Uterus (tissue), 4 donors: Measurements from ENCODE around the gene SYNJ1. TPM values are rescaled to one million over a fixed set of nuclear protein-coding genes. Genes with fewer than 3 reads are reported as not detected.
"Not testable (repeated sequence)": the region's sequence is repeated elsewhere in the genome, so short reads cannot be mapped to it uniquely, and the experiment has no call there.

ENCODE experiments used
- DNase-seq, 2 donors: peaks; one replicate each; pipeline ENCODE4 v3.0.0-alpha.2; 2019 to 2020
- H3K27ac ChIP-seq, 2 donors: fragments of 200-600 bp; sonication (generic); 1 replicate in 1 of 2; 2 replicates in 1 of 2; pipeline ENCODE4 v1.5.1; 2016 to 2018
- H3K27me3 ChIP-seq, 2 donors: fragments of 200-600 bp; sonication (generic); one replicate each; pipeline ENCODE4 v1.5.1; 2018 to 2019; ENCODE audit warnings: control low read depth in 1 of 2
- H3K36me3 ChIP-seq, 2 donors: fragments of 200-600 bp; sonication (generic); one replicate each; pipeline ENCODE4 v1.5.1; 2019; ENCODE audit warnings: control low read depth in 1 of 2
- H3K4me1 ChIP-seq, 2 donors: fragments of 200-600 bp; sonication (generic); one replicate each; pipeline ENCODE4 v1.5.1; 2018 to 2019; ENCODE audit warnings: control low read depth in 1 of 2
- H3K4me3 ChIP-seq, 2 donors: fragments of 200-600 bp; sonication (generic); 1 replicate in 1 of 2; 2 replicates in 1 of 2; pipeline ENCODE4 v1.5.1; 2018 to 2019; ENCODE audit warnings: mild to moderate bottlenecking in 1 of 2
- H3K9me3 ChIP-seq, 2 donors: fragments of 200-600 bp; sonication (generic); one replicate each; pipeline ENCODE4 v1.5.1; 2019; ENCODE audit warnings: control low read depth in 1 of 2
- POLR2A ChIP-seq, 2 donors: fragments of 450-650 bp; IDR thresholded peaks; one replicate each; pipeline ENCODE4 v1.6.1; 2016; ENCODE audit warnings: antibody characterized with exemption in 2 of 2, mild to moderate bottlenecking in 1 of 2, moderate library complexity in 1 of 2
- intact Hi-C: fragments of 100-400 bp; cut with DNase I; formaldehyde crosslinking; loops from one replicate; pipeline ENCODE4 v1.15.1; 2023; ENCODE audit warnings: low total_unique reads
- total RNA-seq, 4 donors: library from RNA; depleted of rRNA in 3 of 4; stranded (reverse); fragments of >200 nt in 3 of 4; gene quantifications; one replicate each; pipeline versions ENCODE4 v1.1.0 to v1.2.4, GENCODE V29; 2014 to 2023
- TF ChIP-seq, protein P1 (sequence below), 4 experiments: fragments of 200-600 bp in 2 of 4; fragments of 450-650 bp in 2 of 4; sonication (generic) in 2 of 4; IDR thresholded peaks; one replicate each; pipeline ENCODE4 v1.5.1; 2016 to 2019; ENCODE audit warnings: antibody characterized with exemption in 4 of 4, mild to moderate bottlenecking in 2 of 4, moderate library complexity in 1 of 4
- donor health status: DM: yes; HTN: yes; CAD: no.

The SYNJ1 gene
- total RNA-seq, 4 donors from 2014 or later = 8.8 to 25.0 (median 15.7) TPM

DNA sequence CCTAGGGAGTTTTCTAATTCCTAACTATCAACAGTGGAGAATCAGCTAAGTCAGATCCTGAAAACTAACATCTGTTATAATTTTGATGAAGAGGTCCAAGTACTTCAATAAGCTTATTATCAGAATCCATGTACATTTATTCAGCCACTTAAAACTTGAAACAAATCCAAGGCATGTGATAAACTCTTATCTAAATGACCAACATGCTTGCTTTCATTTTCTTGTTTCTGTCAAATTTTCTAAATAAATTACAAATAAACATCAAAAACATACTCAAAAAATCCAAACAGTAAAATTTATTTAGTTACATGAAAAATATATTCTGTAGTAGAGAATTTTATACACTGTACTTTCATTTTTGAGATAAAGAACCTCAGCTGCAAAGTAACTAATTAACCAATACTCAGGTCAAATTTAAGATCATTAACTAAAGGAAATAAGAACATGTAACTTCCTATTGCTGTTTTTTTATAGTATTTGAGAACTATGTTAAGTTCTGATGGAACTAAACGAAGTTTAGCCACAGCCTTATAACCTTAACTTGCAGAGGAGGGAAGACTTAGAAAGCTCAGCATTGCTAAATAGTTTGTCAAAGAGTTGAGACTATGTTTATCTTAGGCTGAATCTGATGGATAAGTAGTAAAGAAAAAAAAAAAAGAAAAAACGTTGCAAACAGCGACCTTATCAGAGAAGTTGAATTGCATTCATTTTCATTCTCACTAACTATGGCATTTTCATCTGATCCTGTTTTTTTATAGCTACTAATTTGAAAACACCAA lies 44.9 kb downstream of the SYNJ1 start:
- no peak overlapping the region for H3K4me3 ChIP-seq
- H3K27ac ChIP-seq = no peak overlapping the region
- intact Hi-C loops = no loop called here
- H3K4me1 ChIP-seq = no peaks in the 10 kb centered on the region
- H3K36me3 ChIP-seq = no peaks in the 10 kb centered on the region
- no peak for TF ChIP-seq POLR2A (IDR thresholded peaks at IDR 0.05)
- TF ChIP-seq, protein P1, sequence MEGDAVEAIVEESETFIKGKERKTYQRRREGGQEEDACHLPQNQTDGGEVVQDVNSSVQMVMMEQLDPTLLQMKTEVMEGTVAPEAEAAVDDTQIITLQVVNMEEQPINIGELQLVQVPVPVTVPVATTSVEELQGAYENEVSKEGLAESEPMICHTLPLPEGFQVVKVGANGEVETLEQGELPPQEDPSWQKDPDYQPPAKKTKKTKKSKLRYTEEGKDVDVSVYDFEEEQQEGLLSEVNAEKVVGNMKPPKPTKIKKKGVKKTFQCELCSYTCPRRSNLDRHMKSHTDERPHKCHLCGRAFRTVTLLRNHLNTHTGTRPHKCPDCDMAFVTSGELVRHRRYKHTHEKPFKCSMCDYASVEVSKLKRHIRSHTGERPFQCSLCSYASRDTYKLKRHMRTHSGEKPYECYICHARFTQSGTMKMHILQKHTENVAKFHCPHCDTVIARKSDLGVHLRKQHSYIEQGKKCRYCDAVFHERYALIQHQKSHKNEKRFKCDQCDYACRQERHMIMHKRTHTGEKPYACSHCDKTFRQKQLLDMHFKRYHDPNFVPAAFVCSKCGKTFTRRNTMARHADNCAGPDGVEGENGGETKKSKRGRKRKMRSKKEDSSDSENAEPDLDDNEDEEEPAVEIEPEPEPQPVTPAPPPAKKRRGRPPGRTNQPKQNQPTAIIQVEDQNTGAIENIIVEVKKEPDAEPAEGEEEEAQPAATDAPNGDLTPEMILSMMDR (IDR thresholded peaks at IDR 0.05) = no peak
- no peaks in the 10 kb centered on the region for H3K9me3 ChIP-seq
- H3K27me3 ChIP-seq = no peaks in the 10 kb centered on the region
- no peak for DNase-seq

DNA sequence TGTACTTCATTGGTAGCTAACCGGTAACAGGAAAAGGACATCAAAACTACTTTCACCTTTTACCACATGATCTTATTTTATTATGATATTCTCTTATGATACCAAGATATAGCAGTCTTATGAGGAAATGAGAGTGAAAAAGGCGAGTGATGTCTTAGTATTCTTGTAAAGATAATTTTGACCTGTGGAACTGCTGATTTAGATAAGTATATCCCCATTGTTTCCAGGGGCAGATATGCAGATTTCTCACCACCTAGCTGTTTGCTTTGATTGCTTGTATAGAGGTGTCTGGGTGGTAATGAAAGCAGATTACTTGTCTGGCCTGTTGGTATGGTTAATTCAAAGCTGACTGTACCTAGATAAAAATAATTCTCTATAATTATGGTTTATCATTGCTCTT lies 53.1 kb downstream of the SYNJ1 start:
- Histone ChIP-seq H3K9me3 (no peaks in the 10 kb centered on the region), H3K27me3 (no peaks in the 10 kb centered on the region), H3K27ac (no peak overlapping the region), H3K4me3 (no peak overlapping the region), H3K36me3 (no peaks in the 10 kb centered on the region), H3K4me1 (no peaks in the 10 kb centered on the region)
- DNase-seq = no peak
- intact Hi-C loops = no loop called here
- no peak for TF ChIP-seq POLR2A (IDR thresholded peaks at IDR 0.05)
- TF ChIP-seq, protein P1 (IDR thresholded peaks at IDR 0.05) = no peak

DNA sequence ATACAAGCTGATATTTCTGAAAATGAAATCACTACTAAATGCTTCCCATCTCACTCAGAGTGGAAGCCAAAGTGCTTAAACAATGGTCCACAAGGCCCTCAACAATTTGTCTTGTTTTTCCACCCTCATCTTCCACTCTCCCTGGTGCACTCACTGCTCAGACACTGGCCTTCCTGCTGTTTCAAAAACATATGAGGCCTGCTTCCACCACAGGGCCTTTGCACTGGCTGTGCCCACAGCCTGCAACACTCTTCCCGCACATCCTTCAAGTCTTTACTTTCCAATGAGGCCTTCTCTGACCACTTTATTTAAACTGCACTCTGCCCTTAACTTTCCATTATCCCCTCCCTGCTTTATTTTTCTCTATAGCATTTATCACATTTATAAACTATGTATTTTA lies 53.8 kb downstream of the SYNJ1 start:
- Histone ChIP-seq H3K4me3 (no peak overlapping the region), H3K27ac (no peak overlapping the region), H3K4me1 (no peaks in the 10 kb centered on the region), H3K27me3 (no peaks in the 10 kb centered on the region), H3K9me3 (no peaks in the 10 kb centered on the region), H3K36me3 (no peaks in the 10 kb centered on the region)
- intact Hi-C loops = no loop called here
- no peak for DNase-seq
- TF ChIP-seq, protein P1 (IDR thresholded peaks at IDR 0.05) = no peak
- no peak for TF ChIP-seq POLR2A (IDR thresholded peaks at IDR 0.05)

DNA sequence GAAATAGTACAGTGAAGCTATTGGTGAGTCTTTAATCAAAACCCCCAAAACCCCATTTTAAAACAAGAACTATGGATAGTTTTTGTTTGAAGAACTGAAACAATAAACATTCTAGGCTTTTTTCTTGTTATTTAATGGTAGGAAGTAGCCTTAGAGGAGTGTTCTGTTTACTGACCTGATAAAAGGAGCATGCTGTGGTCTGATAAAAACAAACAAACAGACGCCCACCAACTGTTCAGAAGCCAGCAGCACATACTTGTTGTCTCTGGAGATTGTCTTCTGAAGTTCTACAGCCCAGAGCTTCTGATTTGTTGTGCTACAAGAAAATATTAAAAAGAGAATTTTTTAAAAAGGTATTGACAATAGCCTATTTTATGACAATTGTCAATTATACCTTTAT lies 61.6 kb downstream of the SYNJ1 start:
- Histone ChIP-seq H3K4me3 (no peak overlapping the region), H3K36me3 (no peaks in the 10 kb centered on the region), H3K27ac (no peak overlapping the region), H3K9me3 (peaks cover 0 to 10% of the 10 kb centered on the region in 2 donors), H3K4me1 (no peaks in the 10 kb centered on the region), H3K27me3 (no peaks in the 10 kb centered on the region)
- intact Hi-C loops = no loop called here
- DNase-seq = no peak
- TF ChIP-seq, protein P1 (IDR thresholded peaks at IDR 0.05) = no peak
- TF ChIP-seq POLR2A (IDR thresholded peaks at IDR 0.05) = no peak

DNA sequence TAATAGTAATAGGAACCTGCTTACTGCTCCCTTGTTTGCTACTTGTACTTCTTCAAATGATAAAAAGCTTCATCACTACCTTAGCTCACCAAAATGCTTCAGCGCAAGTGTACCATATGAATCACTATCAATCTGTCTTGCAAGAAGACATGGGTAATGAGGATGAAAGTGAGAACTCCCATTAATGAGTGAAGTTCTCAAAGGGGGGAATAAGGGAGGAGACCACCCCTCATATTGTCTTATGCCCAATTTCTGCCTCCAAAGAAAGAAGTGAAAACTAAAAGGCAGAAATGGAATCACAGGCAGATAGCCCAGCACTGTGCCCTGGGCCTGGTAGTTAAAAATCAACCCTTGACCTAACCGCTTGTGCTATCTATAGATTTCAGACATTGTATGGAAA lies 63.7 kb downstream of the SYNJ1 start:
- H3K27me3 ChIP-seq, H3K36me3 ChIP-seq, H3K27ac ChIP-seq, DNase-seq, intact Hi-C loops, H3K4me3 ChIP-seq, H3K4me1 ChIP-seq: not testable (repeated sequence)
- peaks cover 0 to 10% of the 10 kb centered on the region in 2 donors for H3K9me3 ChIP-seq

DNA sequence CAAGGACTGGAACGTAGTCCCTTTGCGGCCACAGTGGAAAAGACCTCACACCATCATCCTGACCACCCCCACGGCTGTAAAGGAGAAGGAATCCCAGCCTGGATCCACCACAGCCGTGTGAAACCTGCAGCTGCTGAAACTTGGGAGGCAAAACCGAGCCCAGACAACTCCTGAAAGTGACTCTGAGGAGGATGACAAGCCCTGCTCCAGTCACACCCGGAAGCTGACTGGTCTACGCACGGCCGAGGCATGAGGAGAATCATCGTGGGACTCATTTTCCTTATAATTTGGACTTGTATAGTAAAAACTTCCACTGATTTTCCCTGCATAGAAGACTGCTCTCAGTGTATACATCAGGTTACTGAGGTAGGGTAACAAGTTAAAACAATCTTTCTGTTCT lies 65.8 kb downstream of the SYNJ1 start:
- H3K4me1 ChIP-seq, H3K27ac ChIP-seq, H3K36me3 ChIP-seq, DNase-seq, H3K27me3 ChIP-seq, intact Hi-C loops, H3K4me3 ChIP-seq: not testable (repeated sequence)
- H3K9me3 ChIP-seq = peaks cover 0 to 10% of the 10 kb centered on the region in 2 donors

DNA sequence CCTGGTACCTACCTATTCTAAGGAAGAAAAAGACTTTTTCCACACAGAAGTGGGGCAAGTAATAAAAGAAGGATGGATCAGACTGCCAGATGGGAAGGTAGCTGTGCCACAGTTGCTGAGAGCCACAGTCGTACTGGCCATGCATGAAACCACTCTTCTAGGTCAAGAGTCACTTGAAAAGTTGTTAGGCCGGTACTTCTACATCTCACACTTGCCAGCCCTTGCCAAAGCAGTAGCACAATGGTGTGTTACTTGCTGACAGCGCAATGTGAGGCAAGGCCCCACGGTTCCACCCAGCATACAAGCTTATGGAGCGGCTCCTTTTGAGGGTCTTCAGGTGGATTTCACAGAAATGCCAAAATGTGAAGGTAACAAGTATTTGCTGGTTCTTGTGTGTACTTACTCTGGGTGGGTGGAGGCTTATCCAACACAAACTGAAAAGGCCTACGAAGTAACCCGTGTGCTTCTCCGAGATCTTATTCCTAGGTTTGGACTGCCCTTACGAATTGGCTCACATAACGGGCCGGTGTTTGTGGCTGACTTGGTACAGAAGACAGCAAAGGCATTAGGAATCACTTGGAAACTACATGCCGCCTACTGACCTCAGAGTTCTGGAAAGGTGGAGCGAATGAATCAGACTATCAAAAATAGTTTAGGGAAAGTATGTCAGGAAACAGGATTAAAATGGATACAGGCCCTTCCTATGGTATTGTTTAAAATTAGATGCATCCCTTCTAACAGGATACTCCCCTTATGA lies 66.6 kb downstream of the SYNJ1 start:
- H3K4me1 ChIP-seq, H3K36me3 ChIP-seq, DNase-seq, intact Hi-C loops, H3K27me3 ChIP-seq, H3K4me3 ChIP-seq, H3K27ac ChIP-seq: not testable (repeated sequence)
- H3K9me3 ChIP-seq = peaks cover 0 to 10% of the 10 kb centered on the region in 2 donors
